Measurements from ENCODE around the gene HS6ST3. TPM values are rescaled to one million over a fixed set of nuclear protein-coding genes. Genes with fewer than 3 reads are reported as not detected.

Gene HS6ST3
- total RNA-seq, 1 donor from 2014 or later = 4.7 TPM

DNA sequence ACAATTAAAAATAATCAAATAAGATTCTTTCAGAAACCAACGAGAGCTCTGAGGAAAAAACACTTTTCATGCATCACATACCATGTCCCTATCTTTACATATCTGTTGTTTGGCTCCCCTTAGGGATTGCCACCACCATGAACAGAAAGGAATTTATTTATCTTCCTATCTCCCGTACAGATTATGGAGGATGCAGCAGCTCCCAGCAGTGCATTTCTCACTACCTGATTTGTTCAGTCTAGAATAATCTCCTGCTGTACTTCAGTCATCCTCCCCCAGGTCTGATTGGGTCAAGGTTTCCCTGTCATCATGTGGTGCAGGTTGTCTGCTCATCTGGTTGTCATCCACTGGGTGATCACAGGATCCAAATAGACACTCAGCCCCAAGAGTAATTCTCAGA lies 453.1 kb downstream of the HS6ST3 start:
- TF ChIP-seq, protein P1, sequence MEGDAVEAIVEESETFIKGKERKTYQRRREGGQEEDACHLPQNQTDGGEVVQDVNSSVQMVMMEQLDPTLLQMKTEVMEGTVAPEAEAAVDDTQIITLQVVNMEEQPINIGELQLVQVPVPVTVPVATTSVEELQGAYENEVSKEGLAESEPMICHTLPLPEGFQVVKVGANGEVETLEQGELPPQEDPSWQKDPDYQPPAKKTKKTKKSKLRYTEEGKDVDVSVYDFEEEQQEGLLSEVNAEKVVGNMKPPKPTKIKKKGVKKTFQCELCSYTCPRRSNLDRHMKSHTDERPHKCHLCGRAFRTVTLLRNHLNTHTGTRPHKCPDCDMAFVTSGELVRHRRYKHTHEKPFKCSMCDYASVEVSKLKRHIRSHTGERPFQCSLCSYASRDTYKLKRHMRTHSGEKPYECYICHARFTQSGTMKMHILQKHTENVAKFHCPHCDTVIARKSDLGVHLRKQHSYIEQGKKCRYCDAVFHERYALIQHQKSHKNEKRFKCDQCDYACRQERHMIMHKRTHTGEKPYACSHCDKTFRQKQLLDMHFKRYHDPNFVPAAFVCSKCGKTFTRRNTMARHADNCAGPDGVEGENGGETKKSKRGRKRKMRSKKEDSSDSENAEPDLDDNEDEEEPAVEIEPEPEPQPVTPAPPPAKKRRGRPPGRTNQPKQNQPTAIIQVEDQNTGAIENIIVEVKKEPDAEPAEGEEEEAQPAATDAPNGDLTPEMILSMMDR (conservative IDR thresholded peaks at IDR 0.05) = no peak
- no peak overlapping the region for H3K4me3 Mint-ChIP-seq
- no peaks in the 10 kb centered on the region for H3K36me3 Mint-ChIP-seq
- H3K27me3 Mint-ChIP-seq = no peaks in the 10 kb centered on the region
- no peak for DNase-seq (ENCODE audit: extremely low spot score, unreplicated experiment)
- H3K4me1 Mint-ChIP-seq (ENCODE audit: unreplicated experiment) = no peaks in the 10 kb centered on the region
- no peak overlapping the region for H3K27ac Mint-ChIP-seq
- H3K9me3 Mint-ChIP-seq = no peaks in the 10 kb centered on the region

DNA sequence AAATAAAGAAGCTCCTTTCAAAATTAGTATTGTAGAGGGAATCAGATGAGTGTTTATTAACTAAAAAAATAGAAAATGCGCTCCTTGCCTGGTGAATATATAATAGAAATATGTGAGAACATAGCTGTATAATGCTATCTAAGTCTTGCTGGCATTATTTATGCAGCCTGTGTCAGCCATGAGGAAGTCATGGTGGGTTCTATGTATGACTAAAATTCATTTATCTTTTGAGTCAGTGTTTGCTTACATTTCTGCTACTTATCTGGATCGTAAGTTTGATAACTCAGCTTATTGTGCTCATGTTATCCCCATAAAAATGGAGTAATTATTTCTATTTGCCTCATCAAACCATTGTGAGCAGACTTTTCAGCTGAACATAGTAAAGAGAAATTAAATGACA lies 455.1 kb downstream of the HS6ST3 start:
- Mint-ChIP-seq H3K27me3 (no peaks in the 10 kb centered on the region), H3K4me1 (ENCODE audit: unreplicated experiment) (no peaks in the 10 kb centered on the region), H3K9me3 (no peaks in the 10 kb centered on the region), H3K4me3 (no peak overlapping the region), H3K36me3 (no peaks in the 10 kb centered on the region), H3K27ac (no peak overlapping the region)
- TF ChIP-seq, protein P1 (conservative IDR thresholded peaks at IDR 0.05) = no peak
- DNase-seq (ENCODE audit: extremely low spot score, unreplicated experiment) = no peak

DNA sequence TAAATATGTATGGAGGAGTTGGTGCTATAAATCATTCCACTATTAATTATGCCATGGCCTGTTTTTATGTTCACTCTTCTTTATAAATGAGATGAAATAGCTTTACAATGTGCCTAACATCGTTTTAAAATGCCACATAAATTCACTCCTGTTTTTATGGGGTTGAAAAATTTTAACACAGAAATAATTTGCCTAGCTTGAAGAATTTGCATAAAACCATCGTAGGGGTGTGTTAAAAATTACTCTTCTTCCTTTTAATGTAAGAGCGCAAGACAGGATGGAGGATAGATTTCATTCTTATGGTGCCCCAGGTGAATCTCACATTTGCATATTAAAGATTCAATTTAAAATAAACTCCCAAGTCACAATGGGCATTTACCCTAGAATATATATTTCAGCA lies 456.6 kb downstream of the HS6ST3 start:
- Mint-ChIP-seq H3K4me1 (ENCODE audit: unreplicated experiment) (no peaks in the 10 kb centered on the region), H3K27ac (no peak overlapping the region), H3K4me3 (no peak overlapping the region), H3K27me3 (no peaks in the 10 kb centered on the region), H3K36me3 (no peaks in the 10 kb centered on the region), H3K9me3 (no peaks in the 10 kb centered on the region)
- no peak for DNase-seq (ENCODE audit: extremely low spot score, unreplicated experiment)
- TF ChIP-seq, protein P1 (conservative IDR thresholded peaks at IDR 0.05) = no peak

DNA sequence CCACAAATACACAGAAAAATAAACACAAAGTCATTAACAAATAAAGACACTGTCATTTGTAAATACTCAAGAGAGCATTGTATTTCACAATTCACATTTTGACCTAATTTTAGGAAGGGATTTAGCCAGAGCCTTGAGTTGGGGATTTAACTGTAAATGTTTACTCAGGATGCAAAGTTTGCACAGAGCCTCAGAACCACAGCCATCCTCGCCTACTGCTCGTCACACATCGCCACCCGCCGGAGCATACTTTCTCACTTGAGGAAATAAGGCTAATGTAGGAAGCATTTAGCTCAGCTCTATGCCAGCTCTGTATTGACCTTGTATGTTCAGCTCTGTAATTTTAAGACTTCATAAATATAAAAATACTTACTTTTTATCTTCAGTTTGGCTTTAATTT lies 461.6 kb downstream of the HS6ST3 start:
- H3K4me1 Mint-ChIP-seq (ENCODE audit: unreplicated experiment) = no peaks in the 10 kb centered on the region
- H3K27me3 Mint-ChIP-seq = no peaks in the 10 kb centered on the region
- no peaks in the 10 kb centered on the region for H3K9me3 Mint-ChIP-seq
- DNase-seq (ENCODE audit: extremely low spot score, unreplicated experiment) = no peak
- no peaks in the 10 kb centered on the region for H3K36me3 Mint-ChIP-seq
- H3K27ac Mint-ChIP-seq = no peak overlapping the region
- no peak overlapping the region for H3K4me3 Mint-ChIP-seq
- TF ChIP-seq, protein P1 (conservative IDR thresholded peaks at IDR 0.05) = no peak

DNA sequence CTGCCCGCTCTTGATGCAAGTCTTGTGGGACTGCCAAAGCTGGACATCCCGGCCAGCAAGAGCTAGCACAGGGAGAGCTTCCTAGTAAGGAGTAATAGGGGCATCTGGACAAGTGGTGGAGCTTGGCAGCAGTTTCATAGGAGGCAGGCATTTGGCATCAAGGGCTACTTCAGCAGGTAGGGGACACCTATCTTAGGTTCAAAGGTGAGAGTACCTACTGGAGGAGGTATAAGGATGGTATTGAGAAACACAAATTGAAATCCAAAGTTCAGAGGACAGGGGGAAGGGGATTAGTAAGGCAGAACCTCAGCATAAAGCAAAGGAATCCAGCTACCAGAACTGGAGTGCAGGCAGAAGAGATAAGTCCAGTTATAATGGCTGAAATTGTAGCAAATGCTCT lies 462.7 kb downstream of the HS6ST3 start:
- Mint-ChIP-seq H3K9me3 (no peaks in the 10 kb centered on the region), H3K4me1 (ENCODE audit: unreplicated experiment) (no peaks in the 10 kb centered on the region), H3K36me3 (no peaks in the 10 kb centered on the region), H3K27me3 (no peaks in the 10 kb centered on the region), H3K27ac (no peak overlapping the region), H3K4me3 (no peak overlapping the region)
- TF ChIP-seq, protein P1 (conservative IDR thresholded peaks at IDR 0.05) = no peak
- DNase-seq (ENCODE audit: extremely low spot score, unreplicated experiment) = no peak

DNA sequence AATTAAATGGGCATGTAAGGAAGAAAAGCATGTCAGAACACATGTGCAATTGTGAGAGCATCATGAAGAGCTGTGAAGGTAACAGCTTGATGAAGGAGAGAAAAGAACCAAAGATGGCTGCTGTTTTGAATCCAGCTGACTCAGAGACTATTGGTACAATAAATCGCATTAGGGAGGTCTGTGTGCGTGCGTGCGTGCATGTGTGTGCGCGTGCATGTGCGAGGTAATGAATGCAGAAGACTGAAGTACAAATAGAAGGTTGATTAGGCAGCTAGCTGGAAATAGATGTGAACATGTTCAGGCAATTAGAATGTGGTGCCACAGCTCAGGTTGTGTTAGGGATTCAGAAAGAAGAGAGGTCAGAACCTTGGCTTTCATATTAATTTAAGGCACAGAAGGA lies 463.9 kb downstream of the HS6ST3 start:
- TF ChIP-seq, protein P1 (conservative IDR thresholded peaks at IDR 0.05) = no peak
- Mint-ChIP-seq H3K9me3 (no peaks in the 10 kb centered on the region), H3K4me3 (no peak overlapping the region), H3K36me3 (no peaks in the 10 kb centered on the region), H3K27me3 (no peaks in the 10 kb centered on the region), H3K4me1 (ENCODE audit: unreplicated experiment) (no peaks in the 10 kb centered on the region), H3K27ac (no peak overlapping the region)
- no peak for DNase-seq (ENCODE audit: extremely low spot score, unreplicated experiment)
